ENCODE measurements around the gene SCML1. TPM values are rescaled to one million over a fixed set of nuclear protein-coding genes. Genes with fewer than 3 reads are reported as not detected.

Gene SCML1
- total and polyA plus RNA-seq, 10 of the 15 experiments (the other 5 are each of a cell fraction or from before 2014, with no cell fraction given): 0.62 to 48.3 (median 1.6) TPM

DNA sequence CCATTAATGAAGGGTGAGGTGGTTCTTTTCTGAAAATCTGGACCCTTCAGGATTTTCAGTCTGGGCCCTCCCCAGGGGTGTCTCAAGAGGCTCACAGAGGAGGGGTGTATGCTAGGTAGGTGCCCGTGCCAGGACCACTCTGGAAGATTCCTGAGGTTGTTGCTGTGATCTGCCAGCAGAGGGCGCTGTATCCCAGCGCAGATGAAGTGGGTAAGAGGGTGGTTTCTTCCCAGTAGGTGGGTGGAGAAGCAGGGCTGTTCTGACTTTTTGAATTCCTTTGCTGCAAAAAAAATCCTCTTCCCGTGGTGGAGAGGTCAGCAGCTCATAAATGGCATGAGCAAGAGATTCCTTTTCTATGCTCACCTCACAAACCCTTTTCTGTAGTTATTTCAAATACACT, 51.1 kb downstream of the SCML1 start:
- DNase-seq (ENCODE audit: low read depth, low spot score) (no peak), ATAC-seq (peak; percentile 80), FAIRE-seq (peak; percentile 66)
- Histone ChIP-seq H2AFZ (ENCODE audit: control insufficient read depth, low read depth, low read length) (no peak overlapping the region), H3K79me2 (ENCODE audit: control insufficient read depth, insufficient read depth, low read length) (no peaks in the 10 kb centered on the region), H3K4me1 (ENCODE audit: control insufficient read depth, insufficient read depth, low read length) (no peaks in the 10 kb centered on the region), H4K20me1 (ENCODE audit: control insufficient read depth, insufficient read depth) (no peaks in the 10 kb centered on the region), H3K36me3 (ENCODE audit: control insufficient read depth in 2 of 2, insufficient read depth in 2 of 2, low read length in 1 of 2) (no peaks in the 10 kb centered on the region), H3K27ac (ENCODE audit: control insufficient read depth, insufficient read depth) (no peak overlapping the region), H3K9me3 (replicated peaks; ENCODE audit: control insufficient read depth, insufficient read depth, low read length) (no peaks in the 10 kb centered on the region), H3K9ac (ENCODE audit: control insufficient read depth, insufficient read depth, low read length) (no peak overlapping the region), H3K27me3 (replicated peaks in 1 of 2; ENCODE audit: control insufficient read depth in 2 of 2, insufficient read depth in 2 of 2, low read length in 1 of 2) (no peaks in the 10 kb centered on the region), H3K4me3 (no peak overlapping the region), H3K4me2 (ENCODE audit: control insufficient read depth, insufficient read depth) (no peak overlapping the region)
- ChIA-PET SMC1A (ENCODE audit: uncharacterized antibody, unreplicated experiment) (no interaction called here), POLR2A (no interaction called here), CTCF (interaction anchor here (1.3 kb wide), 2 partner anchors 10 to 156 kb away, joined by 3 to 4 read pairs; no protein-coding TSS in a partner anchor), RAD21 (ENCODE audit: unreplicated experiment) (no interaction called here)
- in situ Hi-C loops (cut with MboI) (no loop called here), intact Hi-C loops (cut with micrococcal nuclease; ENCODE audit: unreplicated experiment) (loop anchor here (2.0 kb wide), 1 partner anchor 590 kb away; no protein-coding TSS in a partner anchor)
- TF ChIP-seq KAT2A (conservative IDR thresholded peaks at IDR 0.05; ENCODE audit: control insufficient read depth, low read depth, low read length) (no peak), SIN3A (IDR thresholded peaks at IDR 0.05; ENCODE audit: low read depth, low read length) (no peak), SMC3 (IDR thresholded peaks at IDR 0.05; ENCODE audit: borderline replicate concordance, low read length) (peak; percentile 42; the same call in 1 of the 2 replicates), RAD21 (IDR thresholded peaks at IDR 0.05; ENCODE audit: insufficient read depth, low read depth, low read length) (peak; percentile 62)
- TF ChIP-seq, protein P1, sequence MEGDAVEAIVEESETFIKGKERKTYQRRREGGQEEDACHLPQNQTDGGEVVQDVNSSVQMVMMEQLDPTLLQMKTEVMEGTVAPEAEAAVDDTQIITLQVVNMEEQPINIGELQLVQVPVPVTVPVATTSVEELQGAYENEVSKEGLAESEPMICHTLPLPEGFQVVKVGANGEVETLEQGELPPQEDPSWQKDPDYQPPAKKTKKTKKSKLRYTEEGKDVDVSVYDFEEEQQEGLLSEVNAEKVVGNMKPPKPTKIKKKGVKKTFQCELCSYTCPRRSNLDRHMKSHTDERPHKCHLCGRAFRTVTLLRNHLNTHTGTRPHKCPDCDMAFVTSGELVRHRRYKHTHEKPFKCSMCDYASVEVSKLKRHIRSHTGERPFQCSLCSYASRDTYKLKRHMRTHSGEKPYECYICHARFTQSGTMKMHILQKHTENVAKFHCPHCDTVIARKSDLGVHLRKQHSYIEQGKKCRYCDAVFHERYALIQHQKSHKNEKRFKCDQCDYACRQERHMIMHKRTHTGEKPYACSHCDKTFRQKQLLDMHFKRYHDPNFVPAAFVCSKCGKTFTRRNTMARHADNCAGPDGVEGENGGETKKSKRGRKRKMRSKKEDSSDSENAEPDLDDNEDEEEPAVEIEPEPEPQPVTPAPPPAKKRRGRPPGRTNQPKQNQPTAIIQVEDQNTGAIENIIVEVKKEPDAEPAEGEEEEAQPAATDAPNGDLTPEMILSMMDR (IDR thresholded peaks at IDR 0.05 in 2 of 3, conservative IDR thresholded peaks at IDR 0.05 in 1 of 3; ENCODE audit: control insufficient read depth in 2 of 3, extremely low read depth in 1 of 3, insufficient read depth in 1 of 3, low read depth in 3 of 3, low read length in 3 of 3): peak; percentile 67 to 85 (median 75)
- WGBS (ENCODE audit: insufficient coverage, insufficient replicate concordance, low lambda C conversion rate, missing lambda C conversion rate): 2% methylated on average over 4 of the region's 4 CpGs
- no TSS peak for BruUV-seq (replicated peaks)
